GM12878 (cell line): ENCODE measurements around the gene TLE3. TPM values are rescaled to one million over a fixed set of nuclear protein-coding genes. Genes with fewer than 3 reads are reported as not detected.

Experiments used
- ATAC-seq: fragments of 200-7000 bp; cut with Tn5 transposase; 3 replicates; pipeline ENCODE4 v1.9.1; 2020; ENCODE audit warnings: mild to moderate bottlenecking, moderate library complexity
- BruUV-seq: library from RNA; stranded (reverse); fragments of 400-500 nt; replicated peaks from 2 replicates; lab custom pipeline; 2021; lab: Mats Ljungman, UMichigan
- CTCF ChIA-PET: fragments of 300-600 bp; sonication (Branson Sonifier 250); formaldehyde crosslinking; extraction: SDS; loops from one replicate; lab custom pipeline; 2021; ENCODE audit warnings: inconsistent platforms; lab: Yijun Ruan, JAX
- POLR2A ChIA-PET: fragments of 350-600 bp; formaldehyde crosslinking; extraction: SDS; loops from one replicate; lab custom pipeline; 2021; ENCODE audit warnings: inconsistent platforms; lab: Charles Lee
- RAD21 ChIA-PET: fragments of 300-600 bp; sonication (Branson Sonifier 250); formaldehyde crosslinking; loops from one replicate; lab custom pipeline; 2023; ENCODE audit warnings: antibody characterized with exemption; ENCODE audit not compliant: unreplicated experiment; lab: Charles Lee
- SMC1A ChIA-PET: fragments of 300-600 bp; sonication (Branson Sonifier 250); formaldehyde crosslinking; loops from one replicate; lab custom pipeline; 2023; ENCODE audit not compliant: unreplicated experiment, uncharacterized antibody; lab: Charles Lee
- DNase-seq: peaks from one replicate; pipeline ENCODE4 v3.0.0-alpha.2; 2011; ENCODE audit warnings: low read depth, low spot score
- FAIRE-seq: peaks from 3 replicates; lab custom pipeline; 2011; peaks lifted over from hg19 to GRCh38; lab: Jason Lieb, UNC
- H2AFZ ChIP-seq: 2 replicates; pipeline ENCODE4 v1.6.0; 2011; ENCODE audit warnings: low read depth, low read length, control low read depth; ENCODE audit not compliant: control insufficient read depth
- H3K27ac ChIP-seq: 2 replicates; pipeline ENCODE4 v1.5.1; 2011; ENCODE audit warnings: control low read depth; ENCODE audit not compliant: control insufficient read depth, insufficient read depth
- H3K27me3 ChIP-seq, 2 experiments: replicated peaks in 1 of 2; 2 replicates each; pipeline versions ENCODE4 v1.6.0 to v1.6.1; 2011; ENCODE audit warnings: low read length in 1 of 2; ENCODE audit not compliant: control insufficient read depth in 2 of 2, insufficient read depth in 2 of 2
- H3K36me3 ChIP-seq, 2 experiments: 2 replicates each; pipeline ENCODE4 v1.5.1; 2011; ENCODE audit warnings: low read length in 1 of 2; ENCODE audit not compliant: control insufficient read depth in 2 of 2, insufficient read depth in 2 of 2
- H3K4me1 ChIP-seq: 2 replicates; pipeline ENCODE4 v1.6.1; 2011; ENCODE audit warnings: mild to moderate bottlenecking, low read length, moderate library complexity, mixed read lengths; ENCODE audit not compliant: control insufficient read depth, insufficient read depth
- H3K4me2 ChIP-seq: 2 replicates; pipeline ENCODE4 v1.6.0; 2011; ENCODE audit warnings: control low read depth; ENCODE audit not compliant: control insufficient read depth, insufficient read depth
- H3K4me3 ChIP-seq: fragments of 200-600 bp; sonication (generic); 2 replicates; pipeline ENCODE4 v1.5.1; 2016
- H3K79me2 ChIP-seq: 2 replicates; pipeline ENCODE4 v1.6.0; 2011; ENCODE audit warnings: low read length; ENCODE audit not compliant: control insufficient read depth, insufficient read depth
- H3K9ac ChIP-seq: 2 replicates; pipeline ENCODE4 v1.8.0; 2011; ENCODE audit warnings: low read length, control low read depth, mixed read lengths; ENCODE audit not compliant: control insufficient read depth, insufficient read depth
- H3K9me3 ChIP-seq: replicated peaks from 3 replicates; pipeline ENCODE4 v1.5.1; 2011; ENCODE audit warnings: mild to moderate bottlenecking, low read length; ENCODE audit not compliant: control insufficient read depth, insufficient read depth
- H4K20me1 ChIP-seq: 2 replicates; pipeline ENCODE4 v1.6.0; 2011; ENCODE audit not compliant: control insufficient read depth, insufficient read depth
- CBX5 ChIP-seq: sonication (generic); IDR thresholded peaks from 2 replicates; pipeline ENCODE4 v1.6.1; 2016; ENCODE audit warnings: low read depth, moderate library complexity, mild to moderate bottlenecking, inconsistent platforms
- EGR1 ChIP-seq, 2 experiments: IDR thresholded peaks; 1 replicate in 1 of 2; 2 replicates in 1 of 2; pipeline ENCODE4 v1.6.1; 2011 to 2012; ENCODE audit warnings: low read depth in 2 of 2, low read length in 2 of 2, borderline replicate concordance in 1 of 2, mild to moderate bottlenecking in 1 of 2, moderate library complexity in 1 of 2
- GABPA ChIP-seq: IDR thresholded peaks from 2 replicates; pipeline ENCODE4 v1.6.1; 2014; ENCODE audit warnings: antibody characterized with exemption, low read depth, mild to moderate bottlenecking, inconsistent platforms
- NR2F1 ChIP-seq: fragments of 450-650 bp; conservative IDR thresholded peaks from 2 replicates; pipeline ENCODE4 v1.6.1; 2017; ENCODE audit warnings: mild to moderate bottlenecking
- SIN3A ChIP-seq: IDR thresholded peaks from 2 replicates; pipeline ENCODE4 v1.6.1; 2012; ENCODE audit warnings: low read depth, low read length, improper control_type of control experiment
- SUPT20H ChIP-seq: IDR thresholded peaks from 2 replicates; pipeline ENCODE4 v1.6.1; 2011; ENCODE audit warnings: low read depth, mild to moderate bottlenecking, low read length, moderate library complexity, borderline replicate concordance; ENCODE audit not compliant: control insufficient read depth
- TAF1 ChIP-seq: IDR thresholded peaks from 2 replicates; pipeline ENCODE4 v1.6.1; 2011; ENCODE audit warnings: mild to moderate bottlenecking, low read depth, low read length, borderline replicate concordance
- ZNF24 ChIP-seq: fragments of 450-650 bp; IDR thresholded peaks from 2 replicates; pipeline ENCODE4 v1.6.1; 2017; ENCODE audit warnings: antibody characterized with exemption, mild to moderate bottlenecking
- WGBS: methylation state at CpG from one replicate; pipeline ENCODE4 v1.1.6; 2016; ENCODE audit warnings: low lambda C conversion rate; ENCODE audit not compliant: insufficient replicate concordance, insufficient coverage; ENCODE audit errors: missing lambda C conversion rate; 5-methylcytosine and 5-hydroxymethylcytosine counted together
- in situ Hi-C: fragments of 300-500 bp; cut with MboI; formaldehyde crosslinking; loops from 9 replicates; pipeline ENCODE4 v1.14.3; 2018; ENCODE audit warnings: mixed read lengths
- intact Hi-C: fragments of 100-400 bp; cut with micrococcal nuclease; formaldehyde crosslinking; loops from one replicate; pipeline ENCODE4 v1.14.2; 2022; ENCODE audit not compliant: unreplicated experiment
- polyA plus RNA-seq, 11 experiments: library from polyadenylated mRNA; depleted of rRNA in 4 of 11; unstranded in 6 of 11; stranded (reverse) in 5 of 11; fragments of >200 nt; fragmentation: Nextera tagmentation in 4 of 11; fragmentation: Illumina TruSeq in 1 of 11; extraction: Ambion mirVana in 4 of 11; extraction: Trizol in 1 of 11; gene quantifications; 1 replicate in 1 of 11; 2 replicates in 10 of 11; pipeline versions ENCODE4 v1.2.1 to v1.2.3, GENCODE V29; 2011 to 2016; ENCODE audit warnings: inconsistent platforms in 2 of 11, missing spikeins in 2 of 11, low read depth in 1 of 11
- total RNA-seq, 4 experiments: library from RNA; depleted of rRNA in 3 of 4; stranded (reverse); fragments of >200 nt in 3 of 4; fragmentation: Illumina TruSeq in 1 of 4; extraction: Trizol in 1 of 4; gene quantifications; 2 replicates each; pipeline versions ENCODE4 v1.2.1 to v1.2.3, GENCODE V29; 2013 to 2021
- TF ChIP-seq, protein P1 (sequence below): IDR thresholded peaks from 2 replicates; pipeline ENCODE4 v1.6.1; 2011; ENCODE audit warnings: low read depth, mild to moderate bottlenecking, low read length, moderate library complexity, borderline replicate concordance; ENCODE audit errors: extremely low read depth
- TF ChIP-seq, protein P2 (sequence below): fragments of 450-650 bp; formaldehyde crosslinking; IDR thresholded peaks from 2 replicates; pipeline ENCODE4 v1.4.0; 2022; ENCODE audit warnings: mild to moderate bottlenecking, moderate library complexity
- TF ChIP-seq, protein P3 (sequence below): fragments of 450-650 bp; formaldehyde crosslinking; IDR thresholded peaks from 2 replicates; pipeline ENCODE4 v1.4.0; 2020; ENCODE audit warnings: mild to moderate bottlenecking, moderate library complexity
- TF ChIP-seq, protein P4 (sequence below): fragments of 450-650 bp; IDR thresholded peaks from 2 replicates; pipeline ENCODE4 v1.6.1; 2017; ENCODE audit warnings: mild to moderate bottlenecking, moderate library complexity

The TLE3 gene
- total and polyA plus RNA-seq, 10 of the 15 experiments (the other 5 are each of a cell fraction or from before 2014, with no cell fraction given): 1.2 to 65.5 (median 9.7) TPM

DNA sequence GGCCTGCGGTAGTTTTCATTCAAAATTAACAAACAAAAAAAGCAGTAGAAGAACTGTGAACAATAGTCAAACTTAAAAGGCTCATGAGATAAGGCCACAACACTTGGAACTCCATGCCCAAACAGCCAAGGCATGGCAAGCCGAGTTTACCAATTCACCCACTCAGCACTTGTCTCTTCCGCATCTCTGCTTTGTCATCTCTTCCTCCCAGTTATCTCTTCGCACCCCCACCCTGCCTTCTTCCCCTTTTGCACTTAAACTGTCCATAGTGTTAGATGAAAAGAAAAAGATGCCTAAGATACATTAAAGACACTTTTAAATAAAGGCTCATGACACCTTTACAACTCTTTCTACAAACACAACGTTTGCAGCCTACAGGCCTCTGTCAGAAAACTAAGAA lies 11.1 kb downstream of the TLE3 start:
- ChIA-PET SMC1A (interaction anchor here (0.9 kb wide), 1 partner anchor 49 kb away, joined by 3 read pairs; no protein-coding TSS in a partner anchor), RAD21 (interaction anchor here (0.9 kb wide), 1 partner anchor 370 kb away, joined by 3 read pairs; no protein-coding TSS in a partner anchor), CTCF (no interaction called here), POLR2A (no interaction called here)
- Histone ChIP-seq H2AFZ (no peak overlapping the region), H3K9me3 (no peaks in the 10 kb centered on the region), H3K27ac (no peak overlapping the region), H3K36me3 (peaks cover 11 to 24% of the 10 kb centered on the region in 2 experiments), H4K20me1 (peaks cover 12% of the 10 kb centered on the region; the same call in 1 of the 2 replicates), H3K79me2 (peaks cover 18% of the 10 kb centered on the region), H3K4me2 (no peak overlapping the region), H3K9ac (no peak overlapping the region), H3K4me1 (peaks cover 27% of the 10 kb centered on the region), H3K27me3 (no peaks in the 10 kb centered on the region), H3K4me3 (no peak overlapping the region)
- DNase-seq (no peak), FAIRE-seq (no peak), ATAC-seq (no peak)
- WGBS: 60% methylated on average over 5 of the region's 5 CpGs
- intact Hi-C loops: no loop called here
- in situ Hi-C loops: no loop called here
- BruUV-seq: no TSS peak
- TF ChIP-seq NR2F1: no peak
- TF ChIP-seq, protein P1, sequence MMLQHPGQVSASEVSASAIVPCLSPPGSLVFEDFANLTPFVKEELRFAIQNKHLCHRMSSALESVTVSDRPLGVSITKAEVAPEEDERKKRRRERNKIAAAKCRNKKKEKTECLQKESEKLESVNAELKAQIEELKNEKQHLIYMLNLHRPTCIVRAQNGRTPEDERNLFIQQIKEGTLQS: no peak
- no peak for TF ChIP-seq ZNF24
- no peak for TF ChIP-seq CBX5
- TF ChIP-seq SIN3A: no peak
- no peak for TF ChIP-seq EGR1 (IDR thresholded peaks at IDR 0.05; ENCODE audit: borderline replicate concordance in 1 of 2, low read depth in 2 of 2, low read length in 2 of 2)
- TF ChIP-seq, protein P2, sequence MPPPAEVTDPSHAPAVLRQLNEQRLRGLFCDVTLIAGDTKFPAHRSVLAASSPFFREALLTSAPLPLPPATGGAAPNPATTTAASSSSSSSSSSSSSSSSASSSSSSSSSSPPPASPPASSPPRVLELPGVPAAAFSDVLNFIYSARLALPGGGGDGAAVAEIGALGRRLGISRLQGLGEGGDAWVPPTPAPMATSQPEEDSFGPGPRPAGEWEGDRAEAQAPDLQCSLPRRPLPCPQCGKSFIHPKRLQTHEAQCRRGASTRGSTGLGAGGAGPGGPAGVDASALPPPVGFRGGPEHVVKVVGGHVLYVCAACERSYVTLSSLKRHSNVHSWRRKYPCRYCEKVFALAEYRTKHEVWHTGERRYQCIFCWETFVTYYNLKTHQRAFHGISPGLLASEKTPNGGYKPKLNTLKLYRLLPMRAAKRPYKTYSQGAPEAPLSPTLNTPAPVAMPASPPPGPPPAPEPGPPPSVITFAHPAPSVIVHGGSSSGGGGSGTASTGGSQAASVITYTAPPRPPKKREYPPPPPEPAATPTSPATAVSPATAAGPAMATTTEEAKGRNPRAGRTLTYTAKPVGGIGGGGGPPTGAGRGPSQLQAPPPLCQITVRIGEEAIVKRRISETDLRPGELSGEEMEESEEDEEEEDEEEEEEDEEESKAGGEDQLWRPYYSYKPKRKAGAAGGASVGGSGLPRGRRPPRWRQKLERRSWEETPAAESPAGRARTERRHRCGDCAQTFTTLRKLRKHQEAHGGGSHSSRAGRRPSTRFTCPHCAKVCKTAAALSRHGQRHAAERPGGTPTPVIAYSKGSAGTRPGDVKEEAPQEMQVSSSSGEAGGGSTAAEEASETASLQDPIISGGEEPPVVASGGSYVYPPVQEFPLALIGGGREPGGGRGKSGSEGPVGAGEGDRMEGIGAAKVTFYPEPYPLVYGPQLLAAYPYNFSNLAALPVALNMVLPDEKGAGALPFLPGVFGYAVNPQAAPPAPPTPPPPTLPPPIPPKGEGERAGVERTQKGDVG (CRISPR knock-in tag): no peak
- no peak for TF ChIP-seq GABPA
- TF ChIP-seq, protein P3, sequence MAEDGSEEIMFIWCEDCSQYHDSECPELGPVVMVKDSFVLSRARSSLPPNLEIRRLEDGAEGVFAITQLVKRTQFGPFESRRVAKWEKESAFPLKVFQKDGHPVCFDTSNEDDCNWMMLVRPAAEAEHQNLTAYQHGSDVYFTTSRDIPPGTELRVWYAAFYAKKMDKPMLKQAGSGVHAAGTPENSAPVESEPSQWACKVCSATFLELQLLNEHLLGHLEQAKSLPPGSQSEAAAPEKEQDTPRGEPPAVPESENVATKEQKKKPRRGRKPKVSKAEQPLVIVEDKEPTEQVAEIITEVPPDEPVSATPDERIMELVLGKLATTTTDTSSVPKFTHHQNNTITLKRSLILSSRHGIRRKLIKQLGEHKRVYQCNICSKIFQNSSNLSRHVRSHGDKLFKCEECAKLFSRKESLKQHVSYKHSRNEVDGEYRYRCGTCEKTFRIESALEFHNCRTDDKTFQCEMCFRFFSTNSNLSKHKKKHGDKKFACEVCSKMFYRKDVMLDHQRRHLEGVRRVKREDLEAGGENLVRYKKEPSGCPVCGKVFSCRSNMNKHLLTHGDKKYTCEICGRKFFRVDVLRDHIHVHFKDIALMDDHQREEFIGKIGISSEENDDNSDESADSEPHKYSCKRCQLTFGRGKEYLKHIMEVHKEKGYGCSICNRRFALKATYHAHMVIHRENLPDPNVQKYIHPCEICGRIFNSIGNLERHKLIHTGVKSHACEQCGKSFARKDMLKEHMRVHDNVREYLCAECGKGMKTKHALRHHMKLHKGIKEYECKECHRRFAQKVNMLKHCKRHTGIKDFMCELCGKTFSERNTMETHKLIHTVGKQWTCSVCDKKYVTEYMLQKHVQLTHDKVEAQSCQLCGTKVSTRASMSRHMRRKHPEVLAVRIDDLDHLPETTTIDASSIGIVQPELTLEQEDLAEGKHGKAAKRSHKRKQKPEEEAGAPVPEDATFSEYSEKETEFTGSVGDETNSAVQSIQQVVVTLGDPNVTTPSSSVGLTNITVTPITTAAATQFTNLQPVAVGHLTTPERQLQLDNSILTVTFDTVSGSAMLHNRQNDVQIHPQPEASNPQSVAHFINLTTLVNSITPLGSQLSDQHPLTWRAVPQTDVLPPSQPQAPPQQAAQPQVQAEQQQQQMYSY (CRISPR knock-in tag): no peak
- TF ChIP-seq TAF1: no peak
- TF ChIP-seq, protein P4, sequence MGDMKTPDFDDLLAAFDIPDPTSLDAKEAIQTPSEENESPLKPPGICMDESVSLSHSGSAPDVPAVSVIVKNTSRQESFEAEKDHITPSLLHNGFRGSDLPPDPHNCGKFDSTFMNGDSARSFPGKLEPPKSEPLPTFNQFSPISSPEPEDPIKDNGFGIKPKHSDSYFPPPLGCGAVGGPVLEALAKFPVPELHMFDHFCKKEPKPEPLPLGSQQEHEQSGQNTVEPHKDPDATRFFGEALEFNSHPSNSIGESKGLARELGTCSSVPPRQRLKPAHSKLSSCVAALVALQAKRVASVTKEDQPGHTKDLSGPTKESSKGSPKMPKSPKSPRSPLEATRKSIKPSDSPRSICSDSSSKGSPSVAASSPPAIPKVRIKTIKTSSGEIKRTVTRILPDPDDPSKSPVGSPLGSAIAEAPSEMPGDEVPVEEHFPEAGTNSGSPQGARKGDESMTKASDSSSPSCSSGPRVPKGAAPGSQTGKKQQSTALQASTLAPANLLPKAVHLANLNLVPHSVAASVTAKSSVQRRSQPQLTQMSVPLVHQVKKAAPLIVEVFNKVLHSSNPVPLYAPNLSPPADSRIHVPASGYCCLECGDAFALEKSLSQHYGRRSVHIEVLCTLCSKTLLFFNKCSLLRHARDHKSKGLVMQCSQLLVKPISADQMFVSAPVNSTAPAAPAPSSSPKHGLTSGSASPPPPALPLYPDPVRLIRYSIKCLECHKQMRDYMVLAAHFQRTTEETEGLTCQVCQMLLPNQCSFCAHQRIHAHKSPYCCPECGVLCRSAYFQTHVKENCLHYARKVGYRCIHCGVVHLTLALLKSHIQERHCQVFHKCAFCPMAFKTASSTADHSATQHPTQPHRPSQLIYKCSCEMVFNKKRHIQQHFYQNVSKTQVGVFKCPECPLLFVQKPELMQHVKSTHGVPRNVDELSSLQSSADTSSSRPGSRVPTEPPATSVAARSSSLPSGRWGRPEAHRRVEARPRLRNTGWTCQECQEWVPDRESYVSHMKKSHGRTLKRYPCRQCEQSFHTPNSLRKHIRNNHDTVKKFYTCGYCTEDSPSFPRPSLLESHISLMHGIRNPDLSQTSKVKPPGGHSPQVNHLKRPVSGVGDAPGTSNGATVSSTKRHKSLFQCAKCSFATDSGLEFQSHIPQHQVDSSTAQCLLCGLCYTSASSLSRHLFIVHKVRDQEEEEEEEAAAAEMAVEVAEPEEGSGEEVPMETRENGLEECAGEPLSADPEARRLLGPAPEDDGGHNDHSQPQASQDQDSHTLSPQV: no peak
- no peak for TF ChIP-seq SUPT20H
